ENCODE results near the gene ARHGEF10L. TPM values are rescaled to one million over a fixed set of nuclear protein-coding genes. Genes with fewer than 3 reads are reported as not detected.

Gene ARHGEF10L
- total RNA-seq, 1 donor: 39.1 TPM

- no peak overlapping the region for H3K27ac ChIP-seq (ENCODE audit: low read depth, low read length)
- H3K9me3 ChIP-seq (ENCODE audit: low read depth, low read length): no peaks in the 10 kb centered on the region
- H2AFZ ChIP-seq (ENCODE audit: low read length): no peak overlapping the region
- H3K4me2 ChIP-seq (ENCODE audit: insufficient read depth, low read length): no peak overlapping the region
- H4K20me1 ChIP-seq (ENCODE audit: insufficient read depth, low read length): peaks cover 3% of the 10 kb centered on the region
- H3K79me2 ChIP-seq (ENCODE audit: insufficient read depth, low read length): no peaks in the 10 kb centered on the region
- DNase-seq (ENCODE audit: insufficient read length, low spot score, missing footprints): no peak
- H3K36me3 ChIP-seq (ENCODE audit: insufficient read depth, low read length): peaks cover 18% of the 10 kb centered on the region
- no peak for TF ChIP-seq CTCF (IDR thresholded peaks at IDR 0.05; ENCODE audit: extremely low read depth, low read depth, low read length)
- no peaks in the 10 kb centered on the region for H3K27me3 ChIP-seq (ENCODE audit: insufficient read depth, low read length)
- no peak overlapping the region for H3K4me3 ChIP-seq (ENCODE audit: insufficient read depth, low read length)
- peaks cover 4% of the 10 kb centered on the region for H3K4me1 ChIP-seq (ENCODE audit: insufficient read depth, low read length)
These were observed 153.1 kb downstream of the ARHGEF10L start for GRCh38 chr1:17692645-17693044.

GRCh38 chr1:17696417-17697301 lies 157.2 kb downstream of the ARHGEF10L start:
- Histone ChIP-seq H3K4me2 (ENCODE audit: insufficient read depth, low read length) (no peak overlapping the region), H3K36me3 (ENCODE audit: insufficient read depth, low read length) (peaks cover 13% of the 10 kb centered on the region), H4K20me1 (ENCODE audit: insufficient read depth, low read length) (no peaks in the 10 kb centered on the region), H3K4me1 (ENCODE audit: insufficient read depth, low read length) (peaks cover 4% of the 10 kb centered on the region), H3K79me2 (ENCODE audit: insufficient read depth, low read length) (no peaks in the 10 kb centered on the region), H3K27me3 (ENCODE audit: insufficient read depth, low read length) (no peaks in the 10 kb centered on the region), H2AFZ (ENCODE audit: low read length) (no peak overlapping the region), H3K9me3 (ENCODE audit: low read depth, low read length) (no peaks in the 10 kb centered on the region), H3K4me3 (ENCODE audit: insufficient read depth, low read length) (no peak overlapping the region), H3K27ac (ENCODE audit: low read depth, low read length) (no peak overlapping the region)
- peak; percentile 94 for DNase-seq (ENCODE audit: insufficient read length, low spot score, missing footprints)
- TF ChIP-seq CTCF (IDR thresholded peaks at IDR 0.05; ENCODE audit: extremely low read depth, low read depth, low read length): peak; percentile 55

- no peak overlapping the region for H3K27ac ChIP-seq (ENCODE audit: low read depth, low read length)
- no peaks in the 10 kb centered on the region for H3K79me2 ChIP-seq (ENCODE audit: insufficient read depth, low read length)
- H3K4me1 ChIP-seq (ENCODE audit: insufficient read depth, low read length): peaks cover 4% of the 10 kb centered on the region
- H3K36me3 ChIP-seq (ENCODE audit: insufficient read depth, low read length): peaks cover 13% of the 10 kb centered on the region
- H4K20me1 ChIP-seq (ENCODE audit: insufficient read depth, low read length): no peaks in the 10 kb centered on the region
- DNase-seq (ENCODE audit: insufficient read length, low spot score, missing footprints): no peak
- no peaks in the 10 kb centered on the region for H3K9me3 ChIP-seq (ENCODE audit: low read depth, low read length)
- H3K27me3 ChIP-seq (ENCODE audit: insufficient read depth, low read length): no peaks in the 10 kb centered on the region
- no peak overlapping the region for H3K4me3 ChIP-seq (ENCODE audit: insufficient read depth, low read length)
- H3K4me2 ChIP-seq (ENCODE audit: insufficient read depth, low read length): no peak overlapping the region
- no peak for TF ChIP-seq CTCF (IDR thresholded peaks at IDR 0.05; ENCODE audit: extremely low read depth, low read depth, low read length)
- H2AFZ ChIP-seq (ENCODE audit: low read length): no peak overlapping the region
These were observed 158.0 kb downstream of the ARHGEF10L start for GRCh38 chr1:17697458-17697857.

GRCh38 chr1:17699581-17699980 lies 160.1 kb downstream of the ARHGEF10L start:
- Histone ChIP-seq H3K27ac (ENCODE audit: low read depth, low read length) (no peak overlapping the region), H3K4me2 (ENCODE audit: insufficient read depth, low read length) (no peak overlapping the region), H2AFZ (ENCODE audit: low read length) (no peak overlapping the region), H4K20me1 (ENCODE audit: insufficient read depth, low read length) (no peaks in the 10 kb centered on the region), H3K4me1 (ENCODE audit: insufficient read depth, low read length) (peaks cover 4% of the 10 kb centered on the region), H3K27me3 (ENCODE audit: insufficient read depth, low read length) (no peaks in the 10 kb centered on the region), H3K79me2 (ENCODE audit: insufficient read depth, low read length) (no peaks in the 10 kb centered on the region), H3K4me3 (ENCODE audit: insufficient read depth, low read length) (no peak overlapping the region), H3K9me3 (ENCODE audit: low read depth, low read length) (no peaks in the 10 kb centered on the region), H3K36me3 (ENCODE audit: insufficient read depth, low read length) (peaks cover 6% of the 10 kb centered on the region)
- DNase-seq (ENCODE audit: insufficient read length, low spot score, missing footprints): no peak
- TF ChIP-seq CTCF (IDR thresholded peaks at IDR 0.05; ENCODE audit: extremely low read depth, low read depth, low read length): no peak
